ENCODE results near the gene NCOA1. TPM values are rescaled to one million over a fixed set of nuclear protein-coding genes. Genes with fewer than 3 reads are reported as not detected.
"Not testable (repeated sequence)": the region's sequence is repeated elsewhere in the genome, so short reads cannot be mapped to it uniquely, and the experiment has no call there.

NCOA1 gene
- total and polyA plus RNA-seq, 3 donors from 2014 or later: 52.3 to 124 (median 109) TPM

GRCh38 chr2:24579053-24579803 is 88.2 kb downstream of the NCOA1 start:
- H3K27ac ChIP-seq: no peak overlapping the region
- H3K4me1 ChIP-seq: no peaks in the 10 kb centered on the region
- H3K9me3 ChIP-seq: no peaks in the 10 kb centered on the region
- 91% methylated on average over 4 of the region's 4 CpGs for WGBS, 2 donors
- no peak for DNase-seq
- H3K27me3 ChIP-seq: no peaks in the 10 kb centered on the region
- no peaks in the 10 kb centered on the region for H3K36me3 ChIP-seq (ENCODE audit: low read depth, missing control alignments)
- intact Hi-C loops (cut with DNase I; ENCODE audit: low total_unique reads): no loop called here
- TF ChIP-seq POLR2A (IDR thresholded peaks at IDR 0.05) (no peak), CTCF (IDR thresholded peaks at IDR 0.05) (no peak)
- H3K4me3 ChIP-seq: no peak overlapping the region

GRCh38 chr2:24580561-24580960 is 89.5 kb downstream of the NCOA1 start:
- no peak overlapping the region for H3K27ac ChIP-seq
- H3K27me3 ChIP-seq: no peaks in the 10 kb centered on the region
- no peaks in the 10 kb centered on the region for H3K9me3 ChIP-seq
- H3K36me3 ChIP-seq (ENCODE audit: low read depth, missing control alignments): no peaks in the 10 kb centered on the region
- no peaks in the 10 kb centered on the region for H3K4me1 ChIP-seq
- no peak for TF ChIP-seq POLR2A (IDR thresholded peaks at IDR 0.05)
- no peak for TF ChIP-seq CTCF (IDR thresholded peaks at IDR 0.05)
- H3K4me3 ChIP-seq: no peak overlapping the region
- WGBS, 2 donors: 94 to 95% methylated on average over 1 of the region's 1 CpG
- intact Hi-C loops (cut with DNase I; ENCODE audit: low total_unique reads): no loop called here
- no peak for DNase-seq

GRCh38 chr2:24581971-24582370 is 90.9 kb downstream of the NCOA1 start:
- H3K27ac ChIP-seq; H3K9me3 ChIP-seq; H3K4me3 ChIP-seq; intact Hi-C loops (cut with DNase I; ENCODE audit: low total_unique reads); DNase-seq; H3K4me1 ChIP-seq; H3K27me3 ChIP-seq; H3K36me3 ChIP-seq (ENCODE audit: low read depth, missing control alignments): not testable (repeated sequence)
- WGBS, 2 donors: 86 to 98% methylated on average over 1 of the region's 1 CpG

GRCh38 chr2:24586955-24587354 is 95.9 kb downstream of the NCOA1 start:
- H3K9me3 ChIP-seq: no peaks in the 10 kb centered on the region
- H3K36me3 ChIP-seq (ENCODE audit: low read depth, missing control alignments): no peaks in the 10 kb centered on the region
- 78 to 89% methylated on average over 3 of the region's 3 CpGs for WGBS, 2 donors
- intact Hi-C loops (cut with DNase I; ENCODE audit: low total_unique reads): no loop called here
- H3K4me1 ChIP-seq: no peaks in the 10 kb centered on the region
- H3K27me3 ChIP-seq: no peaks in the 10 kb centered on the region
- no peak for DNase-seq
- no peak for TF ChIP-seq POLR2A (IDR thresholded peaks at IDR 0.05)
- no peak for TF ChIP-seq CTCF (IDR thresholded peaks at IDR 0.05)
- H3K27ac ChIP-seq: no peak overlapping the region
- no peak overlapping the region for H3K4me3 ChIP-seq

DNA sequence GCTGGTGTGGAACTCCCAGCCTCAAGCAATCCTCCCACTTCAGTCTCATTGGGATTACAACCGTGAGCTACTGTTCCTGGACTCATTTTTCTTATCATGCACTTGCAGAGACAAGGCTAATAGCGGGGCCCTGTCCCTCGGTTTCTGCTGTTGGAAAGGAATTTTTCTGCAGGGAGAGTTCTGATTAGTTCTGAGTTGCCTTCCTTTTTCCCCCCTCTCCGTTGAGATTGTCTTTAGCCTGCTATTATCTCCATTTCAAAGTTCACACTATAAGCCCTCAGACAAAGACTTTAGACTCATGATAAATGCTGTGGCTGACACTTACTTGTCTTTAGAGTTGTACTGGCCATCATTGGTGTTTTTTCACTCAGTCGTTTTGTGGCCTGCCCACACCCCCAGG is 97.2 kb downstream of the NCOA1 start:
- WGBS, 2 donors: 73 to 89% methylated on average over 5 of the region's 5 CpGs
- TF ChIP-seq POLR2A (IDR thresholded peaks at IDR 0.05) (no peak), CTCF (IDR thresholded peaks at IDR 0.05) (no peak)
- Histone ChIP-seq H3K4me3 (no peak overlapping the region), H3K4me1 (no peaks in the 10 kb centered on the region), H3K27ac (no peak overlapping the region), H3K36me3 (ENCODE audit: low read depth, missing control alignments) (no peaks in the 10 kb centered on the region), H3K9me3 (no peaks in the 10 kb centered on the region), H3K27me3 (no peaks in the 10 kb centered on the region)
- DNase-seq: no peak
- intact Hi-C loops (cut with DNase I; ENCODE audit: low total_unique reads): no loop called here

All from testis (tissue), 3 donors.